ENCODE measurements around the gene NKX2-2. TPM values are rescaled to one million over a fixed set of nuclear protein-coding genes. Genes with fewer than 3 reads are reported as not detected.

The NKX2-2 gene
- total and polyA plus RNA-seq, 2 donors (not counting 3 experiments of a cell fraction or from before 2014, with no cell fraction given) = not detected

- no peak overlapping the region for H3K4me2 ChIP-seq (ENCODE audit: insufficient read depth, low read length)
- ChIA-PET CTCF (interaction anchor here (1.8 kb wide), 1 partner anchor 263 kb away, joined by 5 read pairs; no protein-coding TSS in a partner anchor), POLR2A (no interaction called here)
- no peak overlapping the region for H3K9ac ChIP-seq (replicated peaks; ENCODE audit: extremely low read depth, insufficient read depth, low read length)
- H3K36me3 ChIP-seq (ENCODE audit: control insufficient read depth in 2 of 2, extremely low read depth in 1 of 2, insufficient read depth in 2 of 2, low read length in 2 of 2) = no peaks in the 10 kb centered on the region
- intact Hi-C loops (cut with micrococcal nuclease) (no loop called here), dilution Hi-C loops (cut with MboI; ENCODE audit: extremely low pct_ligation_motif_present, low sequenced_read_pairs) (no loop called here)
- TF ChIP-seq EZH2 (IDR thresholded peaks at IDR 0.05; ENCODE audit: borderline replicate concordance, low read depth, low read length, severe bottlenecking) (no peak), POLR2AphosphoS5 (IDR thresholded peaks at IDR 0.05; ENCODE audit: insufficient read depth, low read depth, low read length) (no peak)
- no peaks in the 10 kb centered on the region for H4K20me1 ChIP-seq (replicated peaks; ENCODE audit: control insufficient read depth, extremely low read depth, insufficient read depth, low read length)
- peaks cover 1 to 6% of the 10 kb centered on the region in 2 experiments for H3K27me3 ChIP-seq (ENCODE audit: control insufficient read depth in 2 of 2, insufficient read depth in 2 of 2, low read length in 2 of 2)
- no peak overlapping the region for H3K27ac ChIP-seq (ENCODE audit: insufficient read depth, low read depth, low read length)
- no peaks in the 10 kb centered on the region for H3K9me3 ChIP-seq (replicated peaks; ENCODE audit: control insufficient read depth, insufficient read depth, low read length)
- H3K4me1 ChIP-seq (ENCODE audit: control insufficient read depth, extremely low read depth, insufficient read depth, low read length) = no peaks in the 10 kb centered on the region
- FAIRE-seq (no peak), DNase-seq (ENCODE audit: low read depth, low spot score) (no peak)
- no peaks in the 10 kb centered on the region for H3K79me2 ChIP-seq (ENCODE audit: control insufficient read depth, insufficient read depth, low read length)
- no peak overlapping the region for H3K4me3 ChIP-seq (replicated peaks in 1 of 3; ENCODE audit: insufficient read depth in 1 of 3, low read depth in 1 of 3, low read length in 3 of 3)
- no peaks in the 10 kb centered on the region for H3K9me1 ChIP-seq (replicated peaks; ENCODE audit: control insufficient read depth, extremely low read depth, insufficient read depth, low read length)
- H2AFZ ChIP-seq (ENCODE audit: low read depth, low read length) = no peak overlapping the region
- BruUV-seq (replicated peaks) = no TSS peak
These were observed 15.7 kb downstream of the NKX2-2 start for GRCh38 chr20:21498195-21498594.

GRCh38 chr20:21496452-21496851, 17.4 kb downstream of the NKX2-2 start:
- Histone ChIP-seq H3K4me3 (replicated peaks in 1 of 3; ENCODE audit: insufficient read depth in 1 of 3, low read depth in 1 of 3, low read length in 3 of 3) (no peak overlapping the region), H3K4me1 (ENCODE audit: control insufficient read depth, extremely low read depth, insufficient read depth, low read length) (no peaks in the 10 kb centered on the region), H2AFZ (ENCODE audit: low read depth, low read length) (no peak overlapping the region), H3K9me1 (replicated peaks; ENCODE audit: control insufficient read depth, extremely low read depth, insufficient read depth, low read length) (no peaks in the 10 kb centered on the region), H3K9me3 (replicated peaks; ENCODE audit: control insufficient read depth, insufficient read depth, low read length) (no peaks in the 10 kb centered on the region), H4K20me1 (replicated peaks; ENCODE audit: control insufficient read depth, extremely low read depth, insufficient read depth, low read length) (no peaks in the 10 kb centered on the region), H3K27ac (ENCODE audit: insufficient read depth, low read depth, low read length) (no peak overlapping the region), H3K4me2 (ENCODE audit: insufficient read depth, low read length) (no peak overlapping the region), H3K36me3 (ENCODE audit: control insufficient read depth in 2 of 2, extremely low read depth in 1 of 2, insufficient read depth in 2 of 2, low read length in 2 of 2) (no peaks in the 10 kb centered on the region), H3K27me3 (ENCODE audit: control insufficient read depth in 2 of 2, insufficient read depth in 2 of 2, low read length in 2 of 2) (peaks cover 6% of the 10 kb centered on the region in 2 experiments), H3K9ac (replicated peaks; ENCODE audit: extremely low read depth, insufficient read depth, low read length) (no peak overlapping the region), H3K79me2 (ENCODE audit: control insufficient read depth, insufficient read depth, low read length) (no peaks in the 10 kb centered on the region)
- dilution Hi-C loops (cut with MboI; ENCODE audit: extremely low pct_ligation_motif_present, low sequenced_read_pairs) = no loop called here
- intact Hi-C loops (cut with micrococcal nuclease) = no loop called here
- peak; percentile 20 for DNase-seq (ENCODE audit: low read depth, low spot score)
- no peak for FAIRE-seq
- no TSS peak for BruUV-seq (replicated peaks)
- ChIA-PET POLR2A (no interaction called here), CTCF (interaction anchor here (0.6 to 3.1 kb wide), 4 partner anchors 10 to 377 kb away, joined by 3 to 24 read pairs (median 6); no protein-coding TSS in a partner anchor)
- TF ChIP-seq EZH2 (IDR thresholded peaks at IDR 0.05; ENCODE audit: borderline replicate concordance, low read depth, low read length, severe bottlenecking) (no peak), MYC (IDR thresholded peaks at IDR 0.05; ENCODE audit: low read depth, low read length) (no peak), GATA2 (IDR thresholded peaks at IDR 0.05; ENCODE audit: insufficient read depth, insufficient read length, low read depth, low read length) (no peak), POLR2AphosphoS5 (IDR thresholded peaks at IDR 0.05; ENCODE audit: insufficient read depth, low read depth, low read length) (no peak), CTCF (IDR thresholded peaks at IDR 0.05; ENCODE audit: extremely low read depth in 1 of 2, insufficient read depth in 1 of 2, low read depth in 1 of 2, low read length in 2 of 2) (no peak), FOS (IDR thresholded peaks at IDR 0.05; ENCODE audit: borderline replicate concordance, insufficient read depth, low read length) (no peak), JUN (IDR thresholded peaks at IDR 0.05; ENCODE audit: borderline replicate concordance, insufficient read depth, insufficient read length, low read depth) (no peak), MAX (IDR thresholded peaks at IDR 0.05; ENCODE audit: insufficient read depth, insufficient read length) (no peak)
